GM12873 (cell line): ENCODE results near the gene TNFRSF8.

Source experiments
- CTCF ChIP-seq: IDR thresholded peaks from 2 replicates; pipeline ENCODE4 v1.5.1; 2012; ENCODE audit warnings: low read depth, mild to moderate bottlenecking, moderate library complexity, low read length, control low read depth; ENCODE audit not compliant: insufficient read depth; ENCODE audit errors: missing control alignments

Gene TNFRSF8

GRCh38 chr1:12144969-12145368 lies 81.9 kb downstream of the TNFRSF8 start:
- TF ChIP-seq CTCF: no peak

- TF ChIP-seq CTCF: no peak
Measured at GRCh38 chr1:12145616-12146342, 82.7 kb downstream of the TNFRSF8 start.

GRCh38 chr1:12146343-12147112 lies 83.4 kb downstream of the TNFRSF8 start:
- no peak for TF ChIP-seq CTCF

- TF ChIP-seq CTCF: no peak
Measured at GRCh38 chr1:12147201-12147701, 84.1 kb downstream of the TNFRSF8 start.

- TF ChIP-seq CTCF: no peak
Measured at GRCh38 chr1:12148160-12148957, 85.3 kb downstream of the TNFRSF8 start.

GRCh38 chr1:12148958-12149790 lies 86.1 kb downstream of the TNFRSF8 start:
- no peak for TF ChIP-seq CTCF
